Stimulated activated CD8-positive, alpha-beta memory T cell treated with anti-CD3 and anti-CD28 coated beads, Interleukin-12 subunit alpha, Interleukin-12 subunit beta, amount 100 ng/mL, for 24 hours (primary cell): ENCODE measurements around the gene BCAS2.
"Not testable (repeated sequence)": the region's sequence is repeated elsewhere in the genome, so short reads cannot be mapped to it uniquely, and the experiment has no call there.

Experiments
- DNase-seq: peaks from one replicate; pipeline ENCODE4 v3.0.0-alpha.2; 2020; ENCODE audit errors: extremely low read depth

Gene BCAS2

GRCh38 chr1:114581335-114582287 is at the start of gene BCAS2:
BCAS2 (minus strand) TSS chr1:114581615; CDS start chr1:114581591, 24 bp downstream.
- peak; percentile 86 for DNase-seq

DNA sequence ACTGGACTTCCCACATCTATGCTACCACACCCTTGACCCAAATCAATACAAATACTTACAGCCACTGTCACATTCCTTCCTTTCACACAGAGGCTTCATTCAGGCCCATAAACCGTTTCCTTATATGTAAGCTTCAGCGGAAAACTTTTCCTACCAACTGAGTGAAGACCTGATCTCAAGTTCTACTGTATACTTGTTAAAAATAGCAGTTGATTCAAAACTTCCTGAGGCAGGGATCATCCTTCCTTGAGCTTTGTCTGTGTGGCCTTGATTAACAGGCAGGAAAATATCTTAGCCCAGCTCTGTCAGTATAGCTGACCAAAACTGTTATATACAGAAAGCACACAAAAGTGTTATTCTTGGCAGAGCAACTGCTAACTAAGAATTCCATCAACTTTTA is 45.7 kb upstream of the BCAS2 start:
- no peak for DNase-seq

- no peak for DNase-seq
These were observed 41.9 kb upstream of the BCAS2 start for GRCh38 chr1:114623364-114623763.

DNA sequence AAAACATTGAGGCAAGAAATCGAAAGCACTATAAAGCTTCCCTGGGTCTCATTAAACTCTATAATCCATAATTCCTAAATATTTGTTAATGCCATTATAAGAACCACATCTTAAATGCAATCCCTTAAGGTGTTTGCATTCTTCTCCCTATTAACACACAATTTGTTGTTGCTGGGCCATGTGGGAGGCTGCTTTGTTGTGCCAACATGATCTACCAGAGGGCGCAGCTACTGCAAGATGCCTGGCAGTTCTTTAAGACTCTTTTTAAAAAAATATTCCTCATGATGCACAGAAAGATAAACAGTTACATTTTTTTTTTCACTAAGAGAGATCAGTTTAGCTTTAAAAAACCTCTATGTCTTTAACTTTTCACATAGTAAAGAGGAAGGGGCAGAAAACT is 39.0 kb upstream of the BCAS2 start:
- no peak for DNase-seq

- DNase-seq = no peak
These were observed 37.2 kb upstream of the BCAS2 start for GRCh38 chr1:114618606-114619005.

DNA sequence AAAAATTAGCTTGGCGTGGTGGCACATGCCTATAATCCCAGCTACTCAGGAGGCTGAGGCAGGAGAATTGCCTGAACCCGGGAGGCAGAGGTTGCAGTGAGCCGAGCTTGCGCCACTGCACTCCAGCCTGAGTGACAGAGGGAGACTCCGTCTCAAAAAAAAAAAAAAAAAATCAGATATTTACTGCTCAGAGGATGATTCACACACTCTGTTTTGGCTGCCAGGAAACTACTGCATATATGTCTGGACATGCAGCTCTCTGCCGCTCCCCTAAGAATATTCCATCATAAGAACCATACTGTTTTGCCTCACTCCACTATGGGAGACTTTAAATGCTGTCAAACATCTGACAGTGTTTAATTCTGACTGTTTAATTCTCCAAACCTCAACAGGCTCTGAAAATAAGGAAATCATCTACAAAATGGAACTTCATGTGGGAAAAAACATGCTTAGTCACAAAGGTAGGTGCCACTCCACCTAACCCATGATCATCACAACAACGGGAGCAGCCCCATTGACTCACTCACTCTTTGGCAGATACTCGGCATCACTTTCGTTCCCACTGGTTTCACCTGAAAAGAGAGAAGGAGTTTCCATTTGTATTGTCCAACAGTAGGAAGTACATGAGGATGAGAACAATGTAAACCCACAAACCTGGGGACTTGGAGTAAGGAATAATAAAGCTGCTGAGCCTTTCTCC is 29.3 kb upstream of the BCAS2 start:
- no peak for DNase-seq

DNA sequence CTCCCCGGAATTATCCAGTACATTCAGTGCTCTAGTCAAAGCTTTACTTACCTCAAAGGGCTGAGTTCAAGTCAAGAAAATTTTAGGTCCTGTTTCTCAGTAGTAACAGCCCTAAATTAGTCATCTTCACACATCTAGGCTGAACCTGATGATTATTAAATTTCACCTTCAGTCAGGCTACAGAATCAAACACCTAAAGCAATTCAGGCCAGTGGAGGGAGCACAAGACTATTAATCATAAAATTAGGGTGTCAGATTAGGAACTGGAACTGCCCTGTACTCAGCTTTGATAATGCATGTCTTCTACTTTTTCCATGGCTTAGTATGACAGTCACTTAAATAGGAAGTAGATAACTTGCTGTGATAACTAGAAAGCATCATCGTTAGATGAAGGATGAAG is 28.4 kb upstream of the BCAS2 start:
- DNase-seq = no peak

- DNase-seq = no peak
These were observed 27.6 kb upstream of the BCAS2 start for GRCh38 chr1:114609026-114609425.

- DNase-seq = no peak
These were observed 25.8 kb upstream of the BCAS2 start for GRCh38 chr1:114607223-114607622.

- no peak for DNase-seq
These were observed 16.5 kb upstream of the BCAS2 start for GRCh38 chr1:114597949-114598348.

GRCh38 chr1:114595602-114596001 is 14.2 kb upstream of the BCAS2 start:
- no peak for DNase-seq

GRCh38 chr1:114594046-114594445 is 12.6 kb upstream of the BCAS2 start:
- no peak for DNase-seq

- no peak for DNase-seq
These were observed 7.7 kb upstream of the BCAS2 start for GRCh38 chr1:114589122-114589521.

- DNase-seq = no peak
These were observed 6.8 kb upstream of the BCAS2 start for GRCh38 chr1:114588196-114588689.

DNA sequence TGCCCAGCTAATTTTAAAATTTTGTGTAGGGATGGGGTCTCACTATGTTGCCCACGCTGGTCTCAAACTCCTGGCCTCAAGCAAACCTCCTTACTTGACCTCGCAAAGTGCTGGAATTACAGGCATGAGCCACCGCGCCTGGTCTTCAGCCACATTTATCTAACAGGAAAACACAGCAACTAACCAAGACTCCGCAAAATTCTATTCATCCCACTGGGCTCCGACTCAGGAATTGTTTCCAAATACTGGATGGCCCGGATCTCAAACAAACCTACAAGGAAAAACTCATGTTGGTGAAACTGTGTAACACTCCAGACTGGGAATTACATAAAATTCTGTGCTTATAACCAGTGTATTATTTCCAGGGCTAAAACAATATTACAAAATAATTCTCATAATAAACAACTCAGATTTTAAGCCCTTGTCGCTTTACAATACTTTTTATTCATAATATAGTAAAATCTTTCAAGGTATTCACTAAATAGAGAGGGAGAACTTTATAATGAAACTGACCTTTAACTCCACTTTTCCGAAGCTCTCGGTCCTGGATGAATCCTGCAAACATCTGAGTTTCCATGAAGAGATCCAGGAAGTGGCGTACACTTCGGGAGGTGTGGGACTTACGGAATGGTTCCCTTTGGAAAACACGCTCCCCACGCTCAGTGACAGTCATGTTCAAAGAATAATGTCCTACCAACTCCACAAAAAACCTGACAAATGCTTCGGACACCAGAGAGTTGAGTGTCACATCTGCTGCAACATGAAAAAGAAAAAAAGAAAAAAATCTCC is 6.0 kb upstream of the BCAS2 start:
- no peak for DNase-seq

DNA sequence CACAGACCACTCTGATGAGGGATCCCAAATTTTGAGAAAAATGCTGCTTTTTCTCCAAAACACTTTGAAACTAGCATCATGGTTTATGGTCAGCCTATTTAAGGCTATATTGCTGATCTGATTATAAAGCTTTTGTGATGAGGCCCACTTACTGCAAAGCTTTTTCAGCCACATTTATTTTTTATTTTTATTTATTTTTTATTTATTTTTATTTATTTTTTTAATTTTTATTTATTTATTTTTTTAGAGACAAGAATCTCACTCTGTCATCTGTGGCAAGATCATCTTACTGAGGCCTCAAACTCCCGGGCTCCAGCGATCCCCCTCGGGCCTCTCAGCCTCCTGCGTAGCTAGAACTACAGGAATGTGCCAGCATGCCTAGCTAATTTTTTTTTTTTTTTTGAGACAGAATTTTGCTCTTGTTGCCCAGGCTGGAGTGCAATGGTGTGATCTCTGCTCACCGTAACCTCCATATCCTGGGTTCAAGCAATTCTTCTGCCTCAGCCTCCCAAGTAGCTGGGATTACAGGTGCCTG is 5.2 kb upstream of the BCAS2 start:
- no peak for DNase-seq

DNA sequence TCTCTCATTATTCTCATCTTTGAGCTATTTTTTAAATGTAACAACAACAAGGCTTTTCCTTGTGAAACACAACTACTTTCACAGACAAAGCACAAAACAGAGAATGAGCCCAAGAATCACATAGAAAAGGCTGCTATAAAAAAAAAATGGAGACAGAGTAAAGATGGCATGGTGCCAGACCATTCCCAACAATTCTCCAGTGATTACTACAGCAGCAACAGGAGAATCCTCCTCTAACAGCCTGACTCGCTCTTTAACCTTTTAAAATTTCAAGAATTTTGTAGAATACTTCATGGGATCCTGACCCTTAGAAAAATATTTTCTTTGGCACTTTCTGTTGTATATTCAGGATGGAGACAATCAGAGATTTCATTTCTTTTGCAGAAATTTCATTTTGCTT is 3.8 kb upstream of the BCAS2 start:
- DNase-seq = no peak

- no peak for DNase-seq
These were observed 7.0 kb downstream of the BCAS2 start for GRCh38 chr1:114574365-114574764.

GRCh38 chr1:114564141-114564540 is 17.3 kb downstream of the BCAS2 start:
- no peak for DNase-seq

DNA sequence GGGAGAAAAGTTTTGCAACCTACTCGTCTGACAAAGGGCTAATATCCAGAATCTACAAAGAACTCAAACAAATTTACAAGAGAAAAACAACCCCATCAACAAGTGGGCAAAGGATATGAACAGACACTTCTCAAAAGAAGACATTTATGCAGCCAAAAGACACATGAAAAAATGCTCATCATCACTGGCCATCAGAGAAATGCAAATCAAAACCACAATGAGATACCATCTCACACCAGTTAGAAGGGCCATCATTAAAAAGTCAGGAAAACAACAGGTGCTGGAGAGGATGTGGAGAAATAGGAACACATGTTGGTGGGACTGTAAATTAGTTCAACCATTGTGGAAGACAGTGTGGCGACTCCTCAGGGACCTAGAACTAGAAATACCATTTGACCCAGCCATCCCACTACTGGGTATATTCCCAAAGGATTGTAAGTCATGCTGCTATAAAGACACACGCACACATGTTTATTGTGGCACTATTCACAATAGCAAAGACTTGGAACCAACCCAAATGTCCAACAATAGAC is 18.4 kb downstream of the BCAS2 start:
- DNase-seq = not testable (repeated sequence)

DNA sequence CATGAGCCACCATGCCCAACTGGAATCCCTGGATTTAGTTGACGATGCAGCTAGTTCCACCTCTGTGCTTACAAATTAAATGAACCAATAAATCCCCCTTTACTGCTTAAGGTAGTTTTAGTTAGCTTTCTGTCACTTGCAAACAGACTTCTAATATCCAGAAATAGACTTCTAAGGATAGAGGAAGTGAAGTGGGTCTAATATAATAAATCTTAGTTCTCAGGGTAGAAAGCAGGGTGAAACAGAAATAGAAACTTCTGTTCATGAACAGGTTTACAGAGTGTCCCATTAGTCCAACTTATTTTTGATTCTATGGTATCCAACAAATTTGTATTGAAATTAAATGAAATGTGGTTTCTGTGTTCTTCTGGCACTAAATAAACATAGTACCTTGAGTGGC is 20.1 kb downstream of the BCAS2 start:
- no peak for DNase-seq
